ENCODE measurements around the gene MCOLN1. TPM values are rescaled to one million over a fixed set of nuclear protein-coding genes. Genes with fewer than 3 reads are reported as not detected.
A peak's percentile ranks its signal among the peaks of the same experiment; 100 is the strongest.

The MCOLN1 gene
- total and polyA plus RNA-seq, 8 donors = 6.9 to 35.4 (median 10.3) TPM

DNA sequence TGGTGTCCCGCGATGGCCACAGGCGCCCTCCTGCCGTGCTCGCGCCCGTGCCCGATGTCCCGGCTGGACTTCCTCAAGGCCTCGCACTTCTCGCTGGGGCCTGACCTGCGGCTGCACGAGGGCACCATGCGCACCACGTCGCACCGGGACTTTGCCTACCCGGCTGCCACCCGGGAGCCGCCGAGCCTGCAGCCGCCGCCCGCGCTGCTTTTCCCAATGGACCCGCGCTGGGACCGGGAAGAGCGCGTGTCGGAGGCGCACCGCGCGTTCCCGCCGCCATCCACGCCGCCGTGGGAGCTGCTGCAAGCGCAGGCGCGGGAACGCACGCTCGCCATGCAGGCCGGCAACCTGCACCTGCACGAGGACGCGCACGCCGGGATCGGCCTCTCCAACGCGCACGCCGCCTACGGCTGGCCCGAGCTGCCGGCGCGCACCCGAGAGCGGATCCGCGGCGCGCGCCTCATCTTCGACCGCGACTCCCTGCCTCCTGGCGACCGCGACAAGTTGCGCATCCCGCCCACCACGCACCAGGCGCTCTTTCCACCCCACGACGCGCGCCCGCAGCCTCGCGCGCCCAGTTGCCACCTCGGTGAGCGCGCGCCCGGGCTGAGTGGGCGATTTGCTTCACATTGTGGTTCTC lies 21.5 kb upstream of the MCOLN1 start:
- Histone ChIP-seq H3K27me3 (no peaks in the 10 kb centered on the region), H3K9me3 (no peaks in the 10 kb centered on the region), H3K4me1 (peaks cover 0 to 12% (median 0%) of the 10 kb centered on the region in 3 donors), H3K36me3 (no peaks in the 10 kb centered on the region), H3K4me3 (peak overlapping the region in 3 of 4 donors; percentile 31 to 49 (median 34)), H3K27ac (no peak overlapping the region)
- WGBS, 2 donors = 3% methylated on average over 70 to 93 of the region's 93 CpGs
- intact Hi-C loops (cut with DNase I) = no loop called here
- DNase-seq (peak; percentile 45 to 89 (median 61)), FAIRE-seq (no peak), ATAC-seq (peak; percentile 58 to 88 (median 82))
- no peak for TF ChIP-seq CTCF (IDR thresholded peaks at IDR 0.05)

DNA sequence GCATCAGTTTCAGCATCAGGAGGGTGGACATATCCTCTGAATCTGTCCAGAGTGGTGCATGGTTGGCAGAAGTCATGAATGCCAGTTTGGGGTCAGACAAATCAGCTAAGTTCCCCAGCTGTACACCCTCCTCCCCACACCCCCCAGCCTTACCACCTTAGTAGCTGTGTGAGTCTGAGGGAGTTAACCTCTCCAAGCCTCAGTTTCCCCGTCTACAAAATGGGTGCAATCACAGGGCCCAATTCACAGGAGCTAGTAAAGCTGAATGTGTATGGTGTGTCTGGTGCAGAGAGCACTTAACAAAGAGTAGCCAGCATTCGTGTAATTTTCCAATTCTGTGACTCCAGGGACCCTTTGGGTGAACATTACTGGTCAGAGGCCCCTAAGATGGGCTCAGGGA lies 19.9 kb upstream of the MCOLN1 start:
- TF ChIP-seq CTCF (IDR thresholded peaks at IDR 0.05) = no peak
- H3K9me3 ChIP-seq = no peaks in the 10 kb centered on the region
- 40 to 57% methylated on average over 2 of the region's 2 CpGs for WGBS, 2 donors
- ATAC-seq (no peak), DNase-seq (no peak), FAIRE-seq (no peak)
- intact Hi-C loops (cut with DNase I) = no loop called here
- H3K4me3 ChIP-seq = no peak overlapping the region
- H3K27ac ChIP-seq = no peak overlapping the region
- no peaks in the 10 kb centered on the region for H3K27me3 ChIP-seq
- H3K4me1 ChIP-seq = peaks cover 0 to 12% (median 0%) of the 10 kb centered on the region in 3 donors
- no peaks in the 10 kb centered on the region for H3K36me3 ChIP-seq

- Histone ChIP-seq H3K27ac (no peak overlapping the region), H3K9me3 (no peaks in the 10 kb centered on the region), H3K4me1 (peaks cover 0 to 12% (median 0%) of the 10 kb centered on the region in 3 donors), H3K36me3 (no peaks in the 10 kb centered on the region), H3K4me3 (no peak overlapping the region), H3K27me3 (no peaks in the 10 kb centered on the region)
- FAIRE-seq (no peak), ATAC-seq (no peak), DNase-seq (no peak)
- intact Hi-C loops (cut with DNase I) = no loop called here
- TF ChIP-seq CTCF (IDR thresholded peaks at IDR 0.05) = no peak
- WGBS, 2 donors = 88 to 94% methylated on average over 6 of the region's 6 CpGs
Measured at GRCh38 chr19:7504684-7505083, 17.7 kb upstream of the MCOLN1 start.

DNA sequence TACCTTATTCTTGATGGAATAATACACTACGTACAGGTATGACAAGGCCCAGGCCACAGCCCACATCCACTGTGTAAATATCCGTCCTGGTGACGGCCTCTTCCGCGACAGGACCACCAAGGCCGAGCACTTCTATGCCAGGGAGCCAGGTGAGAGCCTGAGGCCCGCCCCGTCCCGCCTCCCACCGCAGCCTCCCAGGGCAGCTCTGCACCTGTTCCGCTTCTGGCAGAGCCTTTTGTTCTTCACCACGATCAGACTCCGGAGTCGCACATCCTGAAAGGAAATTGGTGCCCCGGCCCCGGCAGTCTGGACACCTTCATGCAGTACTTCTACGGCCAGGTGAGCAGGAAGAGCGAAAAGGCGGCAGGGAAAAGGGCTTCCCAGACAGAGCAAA lies 17.1 kb upstream of the MCOLN1 start:
- Histone ChIP-seq H3K27ac (no peak overlapping the region), H3K27me3 (no peaks in the 10 kb centered on the region), H3K4me3 (peak overlapping the region in 2 of 4 donors; percentile 22 to 30), H3K4me1 (peaks cover 0 to 12% (median 0%) of the 10 kb centered on the region in 3 donors), H3K36me3 (no peaks in the 10 kb centered on the region), H3K9me3 (no peaks in the 10 kb centered on the region)
- FAIRE-seq (no peak), DNase-seq (peak in 1 of 6 donors; percentile 49), ATAC-seq (peak in 2 of 4 donors; percentile 4 to 10)
- WGBS, 2 donors = 16 to 22% methylated on average over 19 of the region's 19 CpGs
- TF ChIP-seq CTCF (IDR thresholded peaks at IDR 0.05) = no peak
- intact Hi-C loops (cut with DNase I) = no loop called here

DNA sequence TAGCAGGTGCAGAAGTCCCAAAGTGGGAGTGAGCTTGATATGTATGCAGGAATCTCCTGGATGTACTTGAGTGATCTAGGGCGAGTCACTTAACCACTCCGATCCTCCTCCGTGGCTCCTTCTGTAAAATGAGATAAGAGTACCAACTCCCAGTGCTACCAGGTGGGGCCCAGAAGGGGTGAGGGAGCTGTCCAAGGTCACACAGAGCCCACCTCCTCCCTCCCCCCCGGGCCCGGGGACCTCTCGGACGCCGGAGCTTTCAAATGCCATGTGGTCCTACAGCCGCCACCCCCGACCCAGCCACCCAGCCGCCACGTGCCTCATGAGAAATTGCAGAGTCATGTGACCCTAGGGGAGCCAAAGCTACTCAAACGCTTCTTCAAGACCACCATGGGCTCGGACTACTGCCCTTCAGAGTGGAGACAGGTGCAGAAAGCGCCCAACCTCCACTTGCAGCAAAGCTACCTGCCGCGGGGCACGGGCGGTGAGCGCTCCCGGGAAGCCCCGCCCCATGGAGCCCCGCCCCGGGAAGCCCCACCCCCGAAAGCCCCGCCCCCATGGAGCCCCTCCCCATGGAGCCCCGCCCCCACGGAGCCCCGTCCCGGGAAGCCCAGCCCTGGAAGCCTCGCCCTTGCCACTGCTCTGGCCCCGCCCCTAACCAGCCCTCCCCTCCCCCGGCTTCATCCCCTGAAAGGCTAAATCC lies 16.6 kb upstream of the MCOLN1 start:
- peak overlapping the region in 2 of 4 donors; percentile 22 to 30 for H3K4me3 ChIP-seq
- no peak for TF ChIP-seq CTCF (IDR thresholded peaks at IDR 0.05)
- no peak overlapping the region for H3K27ac ChIP-seq
- H3K9me3 ChIP-seq = no peaks in the 10 kb centered on the region
- no peaks in the 10 kb centered on the region for H3K27me3 ChIP-seq
- ATAC-seq (peak; percentile 66 to 77 (median 74)), FAIRE-seq (no peak), DNase-seq (peak in 3 of 6 donors; percentile 70 to 84 (median 83))
- H3K4me1 ChIP-seq = peaks cover 0 to 9% (median 0%) of the 10 kb centered on the region in 3 donors
- intact Hi-C loops (cut with DNase I) = no loop called here
- 2 to 7% methylated on average over 29 to 32 of the region's 33 CpGs for WGBS, 2 donors
- H3K36me3 ChIP-seq = no peaks in the 10 kb centered on the region

Measured in pancreas (tissue), 10 donors.